DOHH2 (cell line): Measurements from ENCODE around the gene KNTC1.

Source experiments
- EZH2phosphoT487 ChIP-seq: fragments of 200-600 bp; sonication (generic); IDR thresholded peaks from 2 replicates; pipeline ENCODE4 v1.6.1; 2017; ENCODE audit warnings: borderline replicate concordance, mild to moderate bottlenecking, antibody characterized with exemption, low read length, moderate library complexity, mixed read lengths
- TF ChIP-seq, protein P1 (sequence below): fragments of 200-600 bp; sonication (generic); IDR thresholded peaks from one replicate; pipeline ENCODE4 v1.5.1; 2014; ENCODE audit warnings: antibody characterized with exemption, mild to moderate bottlenecking, low read depth, low read length; ENCODE audit not compliant: poor library complexity, severe bottlenecking

DNA sequence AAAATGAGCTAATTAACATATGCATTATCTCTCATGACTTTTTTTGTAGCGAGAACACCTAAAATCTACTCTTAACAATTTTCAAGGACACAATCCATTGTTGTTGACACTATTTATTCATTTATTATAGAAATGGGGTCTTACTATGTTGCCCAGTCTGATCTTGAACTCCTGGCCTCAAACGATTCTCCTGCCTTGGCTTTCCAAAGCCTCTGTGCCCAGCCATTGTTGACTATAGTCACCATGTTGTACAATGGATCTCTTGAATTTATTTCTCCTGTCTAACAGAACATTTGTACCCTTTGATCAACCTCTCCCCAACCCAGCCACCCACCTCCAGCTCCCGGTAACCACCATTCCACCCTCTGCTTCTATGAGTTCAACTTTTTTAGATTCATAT is 134.9 kb downstream of the KNTC1 start:
- TF ChIP-seq, protein P1, sequence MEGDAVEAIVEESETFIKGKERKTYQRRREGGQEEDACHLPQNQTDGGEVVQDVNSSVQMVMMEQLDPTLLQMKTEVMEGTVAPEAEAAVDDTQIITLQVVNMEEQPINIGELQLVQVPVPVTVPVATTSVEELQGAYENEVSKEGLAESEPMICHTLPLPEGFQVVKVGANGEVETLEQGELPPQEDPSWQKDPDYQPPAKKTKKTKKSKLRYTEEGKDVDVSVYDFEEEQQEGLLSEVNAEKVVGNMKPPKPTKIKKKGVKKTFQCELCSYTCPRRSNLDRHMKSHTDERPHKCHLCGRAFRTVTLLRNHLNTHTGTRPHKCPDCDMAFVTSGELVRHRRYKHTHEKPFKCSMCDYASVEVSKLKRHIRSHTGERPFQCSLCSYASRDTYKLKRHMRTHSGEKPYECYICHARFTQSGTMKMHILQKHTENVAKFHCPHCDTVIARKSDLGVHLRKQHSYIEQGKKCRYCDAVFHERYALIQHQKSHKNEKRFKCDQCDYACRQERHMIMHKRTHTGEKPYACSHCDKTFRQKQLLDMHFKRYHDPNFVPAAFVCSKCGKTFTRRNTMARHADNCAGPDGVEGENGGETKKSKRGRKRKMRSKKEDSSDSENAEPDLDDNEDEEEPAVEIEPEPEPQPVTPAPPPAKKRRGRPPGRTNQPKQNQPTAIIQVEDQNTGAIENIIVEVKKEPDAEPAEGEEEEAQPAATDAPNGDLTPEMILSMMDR = no peak
- no peak for TF ChIP-seq EZH2phosphoT487
